HG03520 (cell line): ENCODE results near the gene LBH.

Experiments used
- ATAC-seq: cut with Tn5 transposase; IDR thresholded peaks from one replicate; pipeline ENCODE4 v1.9.1; 2021; ENCODE audit warnings: mild to moderate bottlenecking, moderate library complexity; ENCODE audit not compliant: unreplicated experiment

Gene LBH

GRCh38 chr2:30300456-30301221 is 69.3 kb downstream of the LBH start:
- ATAC-seq, result no peak

GRCh38 chr2:30301551-30301950 is 70.2 kb downstream of the LBH start:
- no peak for ATAC-seq

- ATAC-seq, result no peak
Measured at GRCh38 chr2:30302566-30302965, 71.2 kb downstream of the LBH start.

- no peak for ATAC-seq
Measured at GRCh38 chr2:30303095-30303494, 71.8 kb downstream of the LBH start.

DNA sequence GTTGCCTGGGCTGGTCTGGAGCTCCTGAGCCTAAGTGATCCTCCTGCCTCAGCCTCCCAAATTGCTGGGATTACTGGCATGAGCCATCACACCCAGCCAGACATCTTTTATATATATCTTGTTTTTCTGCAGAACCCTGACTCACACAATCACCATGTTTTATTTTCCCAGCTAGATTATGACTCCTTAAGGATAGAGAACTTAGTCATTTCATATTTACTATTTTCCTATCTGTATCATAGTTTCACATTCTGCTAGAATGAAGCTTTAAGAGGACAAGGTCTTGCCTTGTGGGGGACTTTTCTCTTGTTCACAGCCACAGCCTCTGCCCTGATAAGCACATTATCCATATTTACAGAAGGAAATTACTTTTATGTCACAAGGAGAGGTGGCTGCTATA is 73.9 kb downstream of the LBH start:
- no peak for ATAC-seq

GRCh38 chr2:30306522-30306921 is 75.2 kb downstream of the LBH start:
- ATAC-seq, result no peak

DNA sequence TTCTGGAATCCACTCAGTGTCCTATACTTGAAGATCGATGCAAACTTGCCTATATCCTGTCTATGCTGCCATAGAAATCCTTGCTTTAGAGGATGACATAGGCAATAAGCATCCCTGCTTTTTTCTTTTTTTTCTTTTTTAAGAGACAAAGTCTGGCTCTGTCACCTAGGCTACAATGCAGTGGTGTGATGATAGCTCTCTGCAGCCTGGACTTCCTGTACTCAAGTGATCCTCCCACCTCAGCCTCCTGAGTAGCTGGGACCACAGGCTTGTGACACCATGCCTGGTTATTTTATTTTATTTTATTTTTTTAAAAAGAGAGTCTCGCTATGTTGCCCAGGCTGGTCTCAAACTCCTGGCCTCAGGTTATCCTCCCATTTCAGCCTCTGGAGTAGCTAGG is 76.9 kb downstream of the LBH start:
- ATAC-seq, result no peak
